Adrenal gland (tissue), 12 donors: ENCODE measurements around the gene LFNG. TPM values are rescaled to one million over a fixed set of nuclear protein-coding genes. Genes with fewer than 3 reads are reported as not detected.

Experiments
- DNase-seq, 7 donors: peaks; one replicate each; pipeline ENCODE4 v3.0.0-alpha.2; 2019 to 2020
- H3K27ac ChIP-seq, 5 donors: fragments of 200-600 bp; sonication (generic) in 4 of 5; 1 replicate in 3 of 5; 2 replicates in 2 of 5; pipeline versions ENCODE4 v1.5.1 to v1.8.0; 2016 to 2020; ENCODE audit warnings: mild to moderate bottlenecking in 1 of 5
- H3K27me3 ChIP-seq: fragments of 200-600 bp; 2 replicates; pipeline ENCODE4 v1.8.0; 2021
- H3K36me3 ChIP-seq, 2 donors: fragments of 200-600 bp; replicated peaks in 1 of 2; 1 replicate in 1 of 2; 2 replicates in 1 of 2; pipeline versions ENCODE4 v1.5.1 to v1.8.0; 2018 to 2022
- H3K4me1 ChIP-seq, 2 donors: fragments of 200-600 bp; replicated peaks in 1 of 2; 1 replicate in 1 of 2; 2 replicates in 1 of 2; pipeline versions ENCODE4 v1.5.1 to v1.8.0; 2018 to 2021
- H3K4me3 ChIP-seq, 4 donors: fragments of 200-600 bp; sonication (generic) in 3 of 4; one replicate each; pipeline ENCODE4 v1.5.1; 2016 to 2018
- H3K9me3 ChIP-seq, 3 donors: fragments of 200-600 bp; sonication (generic) in 1 of 3; replicated peaks in 1 of 3; 1 replicate in 2 of 3; 2 replicates in 1 of 3; pipeline versions ENCODE4 v1.5.1 to v1.8.0; 2016 to 2021
- POLR2A ChIP-seq, 2 donors: fragments of 450-650 bp; IDR thresholded peaks; one replicate each; pipeline ENCODE4 v1.6.1; 2017; ENCODE audit warnings: antibody characterized with exemption in 2 of 2, mild to moderate bottlenecking in 2 of 2, moderate library complexity in 1 of 2
- WGBS, 4 donors: extraction: QIAGEN DNeasy Blood & Tissue Kit in 2 of 4; methylation state at CpG; one replicate each; pipeline versions ENCODE4 v1.1.5 to v1.1.7; 2013 to 2017; 5-methylcytosine and 5-hydroxymethylcytosine counted together
- intact Hi-C, 2 donors: fragments of 100-400 bp; cut with DNase I; formaldehyde crosslinking; loops; one replicate each; pipeline versions ENCODE4 v1.14.1 to v1.15.0; 2022 to 2023
- polyA plus RNA-seq, 3 donors: library from polyadenylated mRNA; stranded (reverse); fragments of 200-250 nt in 2 of 3; fragments of 350-450 nt in 1 of 3; fragmentation: Illumina TruSeq in 1 of 3; extraction: RNeasy Lipid Tissue Mini Kit (QIAGEN cat#74804) in 1 of 3; gene quantifications; one replicate each; pipeline ENCODE4 v1.2.3, GENCODE V29; 2013 to 2014
- total RNA-seq, 9 donors: library from RNA; depleted of rRNA in 4 of 9; stranded (reverse); fragments of >200 nt in 4 of 9; fragments of 120-200 nt in 1 of 9; fragmentation: NEBNext Ultra II Directional in 1 of 9; extraction: Animal tissue kit (Norgen Biotek cat#: 25700) in 1 of 9; gene quantifications; one replicate each; pipeline versions ENCODE4 v1.1.0 to v1.2.4, GENCODE V29; 2013 to 2023
- TF ChIP-seq, protein P1 (sequence below), 6 experiments: fragments of 450-650 bp in 4 of 6; fragments of 200-600 bp in 2 of 6; sonication (generic) in 1 of 6; IDR thresholded peaks; 1 replicate in 5 of 6; 2 replicates in 1 of 6; pipeline versions ENCODE4 v1.5.1 to v1.8.0; 2016 to 2021; ENCODE audit warnings: antibody characterized with exemption in 6 of 6, mild to moderate bottlenecking in 2 of 6, moderate library complexity in 1 of 6
- donor health status: healthy with polysubstance abuse.
- donor health status: Bipolar disorder and iron deficiency.
- donor health status: DM: yes; HTN: yes; CAD: no.
- donor health status: DM: no; HTN: no; CAD: no.
- donor health status: DM: no; HTN: no; CAD: no.
- donor health status: DM: yes; HTN: yes; CAD: no.

LFNG gene
- total and polyA plus RNA-seq, 12 donors, result 1.4 to 26.1 (median 14.2) TPM

DNA sequence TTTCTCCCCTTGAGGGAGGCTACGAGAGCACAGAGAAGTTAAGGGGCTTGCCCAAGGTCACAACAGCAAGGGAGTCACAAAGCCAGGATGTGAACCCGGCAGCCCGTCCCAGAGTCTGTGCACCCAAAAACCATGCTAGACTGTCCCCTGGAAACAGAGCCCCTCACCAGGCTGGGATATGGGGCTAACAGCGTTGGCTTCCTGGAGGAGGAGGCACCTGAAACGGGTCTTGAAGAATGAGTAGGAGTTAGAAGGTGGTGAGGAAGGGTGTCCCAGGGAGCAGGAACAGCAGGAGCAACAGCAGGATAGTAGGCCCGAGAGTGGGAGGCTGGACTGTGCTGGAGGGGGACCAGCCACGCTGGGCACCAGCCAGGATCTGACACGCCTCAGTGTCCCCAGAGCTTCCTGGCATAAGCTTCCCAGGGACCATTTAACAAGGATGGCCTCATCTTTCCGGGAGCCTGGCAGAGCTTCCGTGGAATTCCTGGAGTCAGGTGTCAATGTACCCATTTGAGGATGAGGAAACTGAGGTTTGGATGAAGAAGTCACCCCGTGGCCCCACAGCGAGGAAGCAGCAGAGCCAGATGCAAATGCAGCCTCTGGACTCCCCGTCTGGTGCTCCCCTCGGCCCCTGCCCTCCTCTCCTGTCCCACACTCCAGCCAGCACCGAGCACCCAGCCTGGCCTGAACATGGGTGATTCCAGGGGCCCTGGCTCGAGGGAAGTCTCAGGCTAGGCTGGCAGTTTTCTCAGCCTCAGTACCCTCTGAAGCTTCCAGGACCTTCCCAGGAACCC is 40.1 kb upstream of the LFNG start:
- TF ChIP-seq POLR2A (IDR thresholded peaks at IDR 0.05), result no peak
- TF ChIP-seq, protein P1, sequence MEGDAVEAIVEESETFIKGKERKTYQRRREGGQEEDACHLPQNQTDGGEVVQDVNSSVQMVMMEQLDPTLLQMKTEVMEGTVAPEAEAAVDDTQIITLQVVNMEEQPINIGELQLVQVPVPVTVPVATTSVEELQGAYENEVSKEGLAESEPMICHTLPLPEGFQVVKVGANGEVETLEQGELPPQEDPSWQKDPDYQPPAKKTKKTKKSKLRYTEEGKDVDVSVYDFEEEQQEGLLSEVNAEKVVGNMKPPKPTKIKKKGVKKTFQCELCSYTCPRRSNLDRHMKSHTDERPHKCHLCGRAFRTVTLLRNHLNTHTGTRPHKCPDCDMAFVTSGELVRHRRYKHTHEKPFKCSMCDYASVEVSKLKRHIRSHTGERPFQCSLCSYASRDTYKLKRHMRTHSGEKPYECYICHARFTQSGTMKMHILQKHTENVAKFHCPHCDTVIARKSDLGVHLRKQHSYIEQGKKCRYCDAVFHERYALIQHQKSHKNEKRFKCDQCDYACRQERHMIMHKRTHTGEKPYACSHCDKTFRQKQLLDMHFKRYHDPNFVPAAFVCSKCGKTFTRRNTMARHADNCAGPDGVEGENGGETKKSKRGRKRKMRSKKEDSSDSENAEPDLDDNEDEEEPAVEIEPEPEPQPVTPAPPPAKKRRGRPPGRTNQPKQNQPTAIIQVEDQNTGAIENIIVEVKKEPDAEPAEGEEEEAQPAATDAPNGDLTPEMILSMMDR (IDR thresholded peaks at IDR 0.05), result no peak
- Histone ChIP-seq H3K27me3 (peaks cover 10% of the 10 kb centered on the region), H3K4me3 (no peak overlapping the region), H3K9me3 (no peaks in the 10 kb centered on the region), H3K36me3 (no peaks in the 10 kb centered on the region), H3K4me1 (peaks cover 0 to 17% of the 10 kb centered on the region in 2 donors), H3K27ac (no peak overlapping the region)
- intact Hi-C loops, result loop anchor here (2.0 to 10.0 kb wide), 4 partner anchors 39 to 205 kb away; partner anchors contain the start of genes AMZ1 (in 1 of the 2) and LFNG (in 1 of the 2)
- WGBS, 4 donors, result 61 to 72% (median 66%) methylated on average over 11 to 16 of the region's 16 CpGs
- no peak for DNase-seq

DNA sequence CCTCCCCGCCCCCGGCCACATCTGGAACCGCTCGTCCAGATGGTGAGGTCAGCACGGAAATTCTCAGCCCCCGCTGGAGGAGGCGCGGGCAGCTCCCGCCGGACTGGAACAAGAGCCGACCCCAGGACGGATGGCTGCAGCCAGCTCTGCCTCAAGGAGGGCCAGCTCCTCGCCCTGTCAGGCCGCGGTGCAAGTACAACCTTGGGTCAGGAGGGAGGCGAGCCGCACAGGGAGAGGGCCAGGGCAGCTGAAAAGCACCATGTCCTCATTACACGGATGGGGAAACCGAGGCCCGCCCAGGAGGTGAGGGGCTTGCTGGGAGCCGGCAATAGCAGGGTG is 39.5 kb upstream of the LFNG start:
- DNase-seq, result no peak
- no peaks in the 10 kb centered on the region for H3K36me3 ChIP-seq
- H3K27ac ChIP-seq, result no peak overlapping the region
- intact Hi-C loops, result no loop called here
- 13 to 48% (median 40%) methylated on average over 3 to 21 of the region's 21 CpGs for WGBS, 4 donors
- peaks cover 0 to 17% of the 10 kb centered on the region in 2 donors for H3K4me1 ChIP-seq
- TF ChIP-seq, protein P1 (IDR thresholded peaks at IDR 0.05), result no peak
- no peak for TF ChIP-seq POLR2A (IDR thresholded peaks at IDR 0.05)
- H3K9me3 ChIP-seq, result no peaks in the 10 kb centered on the region
- peaks cover 10% of the 10 kb centered on the region for H3K27me3 ChIP-seq
- no peak overlapping the region for H3K4me3 ChIP-seq

- intact Hi-C loops, result no loop called here
- 66 to 85% (median 80%) methylated on average over 4 of the region's 4 CpGs for WGBS, 4 donors
- TF ChIP-seq POLR2A (IDR thresholded peaks at IDR 0.05), result no peak
- TF ChIP-seq, protein P1 (IDR thresholded peaks at IDR 0.05), result no peak
- no peak overlapping the region for H3K4me3 ChIP-seq
- peaks cover 0 to 17% of the 10 kb centered on the region in 2 donors for H3K4me1 ChIP-seq
- DNase-seq, result no peak
- no peak overlapping the region for H3K27ac ChIP-seq
- no peaks in the 10 kb centered on the region for H3K36me3 ChIP-seq
- H3K9me3 ChIP-seq, result no peaks in the 10 kb centered on the region
- H3K27me3 ChIP-seq, result peaks cover 6% of the 10 kb centered on the region
These were observed 38.4 kb upstream of the LFNG start for GRCh38 chr7:2481195-2481594.

- TF ChIP-seq, protein P1 (IDR thresholded peaks at IDR 0.05), result no peak
- TF ChIP-seq POLR2A (IDR thresholded peaks at IDR 0.05), result no peak
- no peak overlapping the region for H3K27ac ChIP-seq
- WGBS, 4 donors, result 77 to 90% (median 78%) methylated on average over 7 to 10 of the region's 10 CpGs
- H3K27me3 ChIP-seq, result no peaks in the 10 kb centered on the region
- H3K4me3 ChIP-seq, result no peak overlapping the region
- H3K9me3 ChIP-seq, result no peaks in the 10 kb centered on the region
- no peak for DNase-seq
- intact Hi-C loops, result no loop called here
- H3K4me1 ChIP-seq, result peaks cover 0 to 11% of the 10 kb centered on the region in 2 donors
- no peaks in the 10 kb centered on the region for H3K36me3 ChIP-seq
These were observed 36.7 kb upstream of the LFNG start for GRCh38 chr7:2482725-2483451.
